Activated CD4-positive, alpha-beta T cell treated with anti-CD3 and anti-CD28 coated beads, Interleukin-2, amount 50 U/mL, for 24 hours (primary cell): ENCODE results near the gene AMHR2.
"Not testable (repeated sequence)": the region's sequence is repeated elsewhere in the genome, so short reads cannot be mapped to it uniquely, and the experiment has no call there.

Experiments used
- DNase-seq, 2 donors: peaks; one replicate each; pipeline ENCODE4 v3.0.0-alpha.2; 2020; ENCODE audit warnings: low read depth in 1 of 2, low spot score in 1 of 2

The AMHR2 gene

GRCh38 chr12:53423597-53423996 lies at the start of gene AMHR2:
Gene AMHR2 (plus strand): TSS chr12:53423855. CDS start chr12:53423935, 80 bp downstream.
- DNase-seq, result no peak

GRCh38 chr12:53374277-53374676 lies 49.4 kb upstream of the AMHR2 start:
- DNase-seq, result not testable (repeated sequence)

- no peak for DNase-seq
Measured at GRCh38 chr12:53376747-53377146, 46.9 kb upstream of the AMHR2 start.

GRCh38 chr12:53378222-53378621 lies 45.4 kb upstream of the AMHR2 start:
- no peak for DNase-seq

- DNase-seq, result no peak
Measured at GRCh38 chr12:53378724-53379388, 44.8 kb upstream of the AMHR2 start.

GRCh38 chr12:53379389-53380103 lies 44.1 kb upstream of the AMHR2 start:
- peak; percentile 63 to 99 for DNase-seq

- DNase-seq, result peak; percentile 83 to 99
Measured at GRCh38 chr12:53380104-53380793, 43.4 kb upstream of the AMHR2 start, which contains the start of gene SP1. Gene SP1 (plus strand): TSS chr12:53380176. CDS start chr12:53380292, 116 bp downstream.

GRCh38 chr12:53380794-53381730 lies 42.6 kb upstream of the AMHR2 start:
- DNase-seq, result no peak

- no peak for DNase-seq
Measured at GRCh38 chr12:53381731-53382630, 41.7 kb upstream of the AMHR2 start.

GRCh38 chr12:53383258-53383657 lies 40.4 kb upstream of the AMHR2 start:
- no peak for DNase-seq

GRCh38 chr12:53386381-53386780 lies 37.3 kb upstream of the AMHR2 start:
- DNase-seq, result not testable (repeated sequence)

- no peak for DNase-seq
Measured at GRCh38 chr12:53388932-53389331, 34.7 kb upstream of the AMHR2 start.

GRCh38 chr12:53389702-53390101 lies 34.0 kb upstream of the AMHR2 start:
- DNase-seq, result no peak

GRCh38 chr12:53391724-53392123 lies 31.9 kb upstream of the AMHR2 start:
- DNase-seq, result no peak

- no peak for DNase-seq
Measured at GRCh38 chr12:53399896-53400295, 23.8 kb upstream of the AMHR2 start.

GRCh38 chr12:53402351-53402750 lies 21.3 kb upstream of the AMHR2 start:
- DNase-seq, result not testable (repeated sequence)

GRCh38 chr12:53402871-53403270 lies 20.8 kb upstream of the AMHR2 start:
- no peak for DNase-seq

GRCh38 chr12:53410951-53411350 lies 12.7 kb upstream of the AMHR2 start:
- no peak for DNase-seq

GRCh38 chr12:53413485-53414204 lies 10.0 kb upstream of the AMHR2 start:
- DNase-seq, result no peak
